ENCODE data around the gene GRHL3.
"Not testable (repeated sequence)": the region's sequence is repeated elsewhere in the genome, so short reads cannot be mapped to it uniquely, and the experiment has no call there.

Gene GRHL3

DNA sequence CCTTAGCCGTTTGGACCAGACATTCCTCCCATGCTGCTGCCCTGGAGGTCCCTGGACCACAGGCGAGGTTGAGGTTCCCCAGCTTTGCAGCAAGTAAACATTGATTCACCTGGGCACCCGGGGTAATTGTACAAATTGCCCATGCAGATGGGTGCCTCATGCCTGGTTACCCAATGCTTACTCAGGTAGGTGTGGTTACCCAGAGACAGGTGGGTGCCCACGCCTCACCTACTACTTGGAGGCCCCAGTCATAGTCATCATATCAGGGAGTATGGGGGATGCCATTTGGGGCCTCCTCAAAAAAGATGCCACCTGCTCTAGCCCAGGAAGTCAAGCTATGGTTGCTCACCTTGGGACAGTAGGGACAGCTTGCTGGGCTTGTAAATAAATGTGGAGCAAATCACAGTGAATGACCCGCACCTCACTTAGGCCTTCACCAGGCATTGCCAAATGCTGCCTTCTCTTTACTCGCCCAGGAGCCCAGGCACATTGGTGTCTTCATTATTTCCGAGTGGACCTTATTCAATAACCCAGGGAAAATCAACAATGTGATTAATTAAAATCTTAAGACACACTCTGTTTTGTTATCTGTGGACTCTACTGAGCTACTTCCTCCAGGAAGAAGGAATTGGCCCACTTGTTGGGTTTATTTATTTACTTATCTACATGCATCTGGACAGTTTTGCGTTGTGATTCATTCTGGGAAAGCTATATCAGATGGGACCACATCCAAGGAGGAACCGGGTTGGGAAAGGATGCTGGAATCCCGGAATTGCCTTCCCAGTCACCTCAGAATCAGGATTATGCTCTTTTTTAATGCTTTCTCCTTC, 35.6 kb upstream of the GRHL3 start:
- DNase-seq (ENCODE audit: low spot score) = peak; percentile 87
- Histone ChIP-seq H3K27me3 (ENCODE audit: insufficient read depth, poor library complexity, severe bottlenecking) (no peaks in the 10 kb centered on the region), H3K27ac (ENCODE audit: poor library complexity, severe bottlenecking) (peak overlapping the region; percentile 94), H3K9me3 (ENCODE audit: severe bottlenecking) (no peaks in the 10 kb centered on the region), H3K4me3 (ENCODE audit: severe bottlenecking) (no peak overlapping the region), H3K4me1 (ENCODE audit: insufficient read depth, poor library complexity, severe bottlenecking) (peaks cover 40% of the 10 kb centered on the region), H3K36me3 (ENCODE audit: low read depth) (no peaks in the 10 kb centered on the region)
- TF ChIP-seq, protein P1, sequence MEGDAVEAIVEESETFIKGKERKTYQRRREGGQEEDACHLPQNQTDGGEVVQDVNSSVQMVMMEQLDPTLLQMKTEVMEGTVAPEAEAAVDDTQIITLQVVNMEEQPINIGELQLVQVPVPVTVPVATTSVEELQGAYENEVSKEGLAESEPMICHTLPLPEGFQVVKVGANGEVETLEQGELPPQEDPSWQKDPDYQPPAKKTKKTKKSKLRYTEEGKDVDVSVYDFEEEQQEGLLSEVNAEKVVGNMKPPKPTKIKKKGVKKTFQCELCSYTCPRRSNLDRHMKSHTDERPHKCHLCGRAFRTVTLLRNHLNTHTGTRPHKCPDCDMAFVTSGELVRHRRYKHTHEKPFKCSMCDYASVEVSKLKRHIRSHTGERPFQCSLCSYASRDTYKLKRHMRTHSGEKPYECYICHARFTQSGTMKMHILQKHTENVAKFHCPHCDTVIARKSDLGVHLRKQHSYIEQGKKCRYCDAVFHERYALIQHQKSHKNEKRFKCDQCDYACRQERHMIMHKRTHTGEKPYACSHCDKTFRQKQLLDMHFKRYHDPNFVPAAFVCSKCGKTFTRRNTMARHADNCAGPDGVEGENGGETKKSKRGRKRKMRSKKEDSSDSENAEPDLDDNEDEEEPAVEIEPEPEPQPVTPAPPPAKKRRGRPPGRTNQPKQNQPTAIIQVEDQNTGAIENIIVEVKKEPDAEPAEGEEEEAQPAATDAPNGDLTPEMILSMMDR (IDR thresholded peaks at IDR 0.05; ENCODE audit: poor library complexity, severe bottlenecking) = no peak
- peak; percentile 81 for ATAC-seq (ENCODE audit: low read depth)

GRCh38 chr1:24284156-24284471, 35.0 kb upstream of the GRHL3 start:
- Histone ChIP-seq H3K9me3 (ENCODE audit: severe bottlenecking) (no peaks in the 10 kb centered on the region), H3K4me3 (ENCODE audit: severe bottlenecking) (no peak overlapping the region), H3K27ac (ENCODE audit: poor library complexity, severe bottlenecking) (peak overlapping the region; percentile 94), H3K27me3 (ENCODE audit: insufficient read depth, poor library complexity, severe bottlenecking) (no peaks in the 10 kb centered on the region), H3K4me1 (ENCODE audit: insufficient read depth, poor library complexity, severe bottlenecking) (peaks cover 40% of the 10 kb centered on the region), H3K36me3 (ENCODE audit: low read depth) (no peaks in the 10 kb centered on the region)
- peak; percentile 79 for DNase-seq (ENCODE audit: low spot score)
- TF ChIP-seq, protein P1 (IDR thresholded peaks at IDR 0.05; ENCODE audit: poor library complexity, severe bottlenecking) = no peak
- ATAC-seq (ENCODE audit: low read depth) = peak; percentile 68

GRCh38 chr1:24285231-24285630, 33.9 kb upstream of the GRHL3 start:
- 0 out of 3 replicates have a peak, but pooled peaks have one; percentile 10 for ATAC-seq (ENCODE audit: low read depth)
- TF ChIP-seq, protein P1 (IDR thresholded peaks at IDR 0.05; ENCODE audit: poor library complexity, severe bottlenecking) = no peak

GRCh38 chr1:24286246-24287010, 32.7 kb upstream of the GRHL3 start:
- no peak for ATAC-seq (ENCODE audit: low read depth)
- DNase-seq (ENCODE audit: low spot score) = no peak
- H3K4me3 ChIP-seq (ENCODE audit: severe bottlenecking) = no peak overlapping the region
- TF ChIP-seq, protein P1 (IDR thresholded peaks at IDR 0.05; ENCODE audit: poor library complexity, severe bottlenecking) = peak; percentile 12
- H3K27ac ChIP-seq (ENCODE audit: poor library complexity, severe bottlenecking) = peak overlapping the region; percentile 94
- H3K36me3 ChIP-seq (ENCODE audit: low read depth) = no peaks in the 10 kb centered on the region
- no peaks in the 10 kb centered on the region for H3K27me3 ChIP-seq (ENCODE audit: insufficient read depth, poor library complexity, severe bottlenecking)
- H3K9me3 ChIP-seq (ENCODE audit: severe bottlenecking) = no peaks in the 10 kb centered on the region
- peaks cover 62% of the 10 kb centered on the region for H3K4me1 ChIP-seq (ENCODE audit: insufficient read depth, poor library complexity, severe bottlenecking)

More at GRCh38 chr1:24285231-24285630, 33.9 kb upstream of the GRHL3 start:
- Histone ChIP-seq H3K4me3 (ENCODE audit: severe bottlenecking) (no peak overlapping the region), H3K27ac (ENCODE audit: poor library complexity, severe bottlenecking) (peak overlapping the region; percentile 94), H3K9me3 (ENCODE audit: severe bottlenecking) (no peaks in the 10 kb centered on the region), H3K27me3 (ENCODE audit: insufficient read depth, poor library complexity, severe bottlenecking) (no peaks in the 10 kb centered on the region), H3K36me3 (ENCODE audit: low read depth) (no peaks in the 10 kb centered on the region), H3K4me1 (ENCODE audit: insufficient read depth, poor library complexity, severe bottlenecking) (peaks cover 50% of the 10 kb centered on the region)
- no peak for DNase-seq (ENCODE audit: low spot score)

GRCh38 chr1:24287779-24288178, 31.4 kb upstream of the GRHL3 start:
- ATAC-seq (ENCODE audit: low read depth); H3K36me3 ChIP-seq (ENCODE audit: low read depth); H3K4me3 ChIP-seq (ENCODE audit: severe bottlenecking); H3K9me3 ChIP-seq (ENCODE audit: severe bottlenecking); H3K27me3 ChIP-seq (ENCODE audit: insufficient read depth, poor library complexity, severe bottlenecking); H3K27ac ChIP-seq (ENCODE audit: poor library complexity, severe bottlenecking); DNase-seq (ENCODE audit: low spot score): not testable (repeated sequence)
- H3K4me1 ChIP-seq (ENCODE audit: insufficient read depth, poor library complexity, severe bottlenecking) = peaks cover 60% of the 10 kb centered on the region
